ENCODE data around the gene PTGES3L.

The PTGES3L gene

GRCh38 chr17:42979511-42980273 is at the start of gene PTGES3L:
PTGES3L (minus strand) TSS chr17:42980080; CDS start chr17:42980053, 27 bp downstream.
- DNase-seq, result peak; percentile 78

- no peak for DNase-seq
Measured at GRCh38 chr17:43028221-43028861, 48.5 kb upstream of the PTGES3L start.

- DNase-seq, result no peak
Measured at GRCh38 chr17:43027091-43028032, 47.5 kb upstream of the PTGES3L start.

- DNase-seq, result no peak
Measured at GRCh38 chr17:43026595-43026994, 46.7 kb upstream of the PTGES3L start.

- DNase-seq, result no peak
Measured at GRCh38 chr17:43025766-43026537, 46.1 kb upstream of the PTGES3L start.

- no peak for DNase-seq
Measured at GRCh38 chr17:43025290-43025657, 45.4 kb upstream of the PTGES3L start.

- peak; percentile 97 for DNase-seq
Measured at GRCh38 chr17:43024407-43025289, 44.8 kb upstream of the PTGES3L start, which contains the start of gene RND2. RND2 (plus strand) TSS chr17:43025231; CDS start chr17:43025348, 117 bp downstream.

- peak; percentile 67 for DNase-seq
Measured at GRCh38 chr17:43021741-43022512, 42.0 kb upstream of the PTGES3L start, which contains the start of gene VAT1. VAT1 (minus strand) TSS chr17:43022385; CDS start chr17:43022322, 63 bp downstream.

- DNase-seq, result peak; percentile 76
Measured at GRCh38 chr17:43020789-43021740, 41.2 kb upstream of the PTGES3L start.

GRCh38 chr17:43020030-43020621 is 40.2 kb upstream of the PTGES3L start:
- DNase-seq, result no peak

- peak; percentile 53 for DNase-seq
Measured at GRCh38 chr17:43019418-43019817, 39.5 kb upstream of the PTGES3L start.

- peak; percentile 62 for DNase-seq
Measured at GRCh38 chr17:43018932-43019331, 39.1 kb upstream of the PTGES3L start.

- no peak for DNase-seq
Measured at GRCh38 chr17:43018008-43018853, 38.4 kb upstream of the PTGES3L start.

- no peak for DNase-seq
Measured at GRCh38 chr17:43016216-43016615, 36.3 kb upstream of the PTGES3L start.

- DNase-seq, result no peak
Measured at GRCh38 chr17:43015579-43015978, 35.7 kb upstream of the PTGES3L start.

- DNase-seq, result no peak
Measured at GRCh38 chr17:43014649-43015542, 35.0 kb upstream of the PTGES3L start.

Data from hematopoietic multipotent progenitor cell treated with erythropoietin and hydrocortisone succinate and interleukin-3 and kit ligand, for 8 days (in vitro differentiated cells).